GM12874 (cell line): ENCODE data around the gene FUT3.

Source experiments
- TF ChIP-seq, protein P1 (sequence below): IDR thresholded peaks from 2 replicates; pipeline ENCODE4 v1.5.1; 2011; ENCODE audit warnings: low read depth, mild to moderate bottlenecking, control low read depth, low read length, moderate library complexity; ENCODE audit not compliant: insufficient read depth

Gene FUT3

DNA sequence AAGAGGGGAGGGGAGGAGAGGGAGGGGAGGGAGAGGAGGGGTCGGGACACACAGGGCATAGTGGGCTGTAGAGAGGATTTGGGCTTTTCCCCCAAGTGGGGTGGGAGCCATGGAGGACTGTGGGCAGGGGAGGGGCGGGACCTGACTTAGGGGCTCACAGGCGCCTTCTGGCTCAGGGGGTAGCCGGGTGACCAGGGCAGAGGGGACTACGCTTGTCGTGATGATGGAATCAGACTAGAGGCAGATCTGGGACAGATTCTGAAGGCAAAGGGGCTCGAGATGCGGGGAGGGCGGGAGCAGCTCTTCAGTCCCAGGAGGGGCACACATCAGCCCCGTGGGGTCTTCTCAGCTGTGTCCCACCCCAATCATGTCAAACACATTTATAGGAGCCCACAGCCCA, 38.9 kb upstream of the FUT3 start:
- TF ChIP-seq, protein P1, sequence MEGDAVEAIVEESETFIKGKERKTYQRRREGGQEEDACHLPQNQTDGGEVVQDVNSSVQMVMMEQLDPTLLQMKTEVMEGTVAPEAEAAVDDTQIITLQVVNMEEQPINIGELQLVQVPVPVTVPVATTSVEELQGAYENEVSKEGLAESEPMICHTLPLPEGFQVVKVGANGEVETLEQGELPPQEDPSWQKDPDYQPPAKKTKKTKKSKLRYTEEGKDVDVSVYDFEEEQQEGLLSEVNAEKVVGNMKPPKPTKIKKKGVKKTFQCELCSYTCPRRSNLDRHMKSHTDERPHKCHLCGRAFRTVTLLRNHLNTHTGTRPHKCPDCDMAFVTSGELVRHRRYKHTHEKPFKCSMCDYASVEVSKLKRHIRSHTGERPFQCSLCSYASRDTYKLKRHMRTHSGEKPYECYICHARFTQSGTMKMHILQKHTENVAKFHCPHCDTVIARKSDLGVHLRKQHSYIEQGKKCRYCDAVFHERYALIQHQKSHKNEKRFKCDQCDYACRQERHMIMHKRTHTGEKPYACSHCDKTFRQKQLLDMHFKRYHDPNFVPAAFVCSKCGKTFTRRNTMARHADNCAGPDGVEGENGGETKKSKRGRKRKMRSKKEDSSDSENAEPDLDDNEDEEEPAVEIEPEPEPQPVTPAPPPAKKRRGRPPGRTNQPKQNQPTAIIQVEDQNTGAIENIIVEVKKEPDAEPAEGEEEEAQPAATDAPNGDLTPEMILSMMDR: no peak

DNA sequence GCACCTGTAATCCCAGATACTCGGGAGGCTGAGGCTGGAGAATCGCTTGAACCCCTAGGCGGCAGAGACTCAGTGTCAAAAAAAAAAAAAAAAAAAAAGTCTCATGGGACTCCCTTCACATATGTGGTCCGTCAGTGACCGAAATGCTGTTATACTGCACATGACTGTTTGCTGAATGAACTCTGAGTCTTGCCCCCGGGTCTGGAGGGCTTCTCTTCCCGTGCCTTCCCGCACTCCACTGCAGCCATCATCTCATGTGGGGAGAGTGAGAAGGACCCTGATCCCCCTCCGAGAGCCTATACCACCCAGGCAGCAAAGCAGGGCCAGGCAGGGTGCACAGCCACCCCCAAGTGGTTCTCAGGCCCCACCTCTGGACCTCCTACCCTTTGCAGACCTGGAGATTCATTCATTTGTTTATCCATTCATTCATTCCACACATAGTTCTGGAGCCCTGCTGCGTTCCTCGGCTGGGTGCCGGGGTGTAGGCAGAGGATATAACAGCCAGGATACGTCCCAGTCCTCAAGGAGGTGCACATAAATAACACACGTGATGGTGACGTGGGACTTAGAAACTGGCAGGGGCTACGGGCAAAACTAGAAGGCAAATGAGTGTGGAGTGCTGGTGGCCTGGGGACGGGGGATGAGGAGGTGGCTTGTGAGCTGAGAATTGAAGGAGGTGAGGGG, 38.2 kb upstream of the FUT3 start:
- TF ChIP-seq, protein P1: no peak

DNA sequence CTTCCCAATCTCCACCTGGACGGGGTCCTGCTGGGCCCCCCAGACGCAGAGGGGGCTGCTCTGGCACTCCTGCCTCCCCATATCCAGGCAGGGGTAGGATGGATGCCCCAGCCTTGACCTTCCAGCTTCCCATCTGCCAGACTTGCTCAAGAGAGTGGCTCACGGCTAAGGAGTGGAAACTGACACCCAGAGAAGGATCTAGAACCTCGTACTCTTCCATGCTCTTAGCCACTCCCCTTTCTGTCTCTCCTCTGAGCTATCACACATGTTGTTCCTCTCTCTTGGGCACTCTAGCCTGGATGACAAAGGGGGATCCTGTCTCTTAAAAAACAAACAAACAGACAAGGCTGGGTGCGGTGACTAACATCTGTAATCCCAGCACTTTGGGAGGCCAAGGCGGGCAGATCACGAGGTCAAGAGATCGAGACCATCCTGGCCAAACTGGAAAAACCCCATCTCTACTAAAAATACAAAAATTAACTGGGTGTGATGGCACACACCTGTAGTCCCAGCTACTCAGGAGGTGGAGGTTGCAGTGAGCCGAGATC, 31.2 kb upstream of the FUT3 start:
- TF ChIP-seq, protein P1: no peak

DNA sequence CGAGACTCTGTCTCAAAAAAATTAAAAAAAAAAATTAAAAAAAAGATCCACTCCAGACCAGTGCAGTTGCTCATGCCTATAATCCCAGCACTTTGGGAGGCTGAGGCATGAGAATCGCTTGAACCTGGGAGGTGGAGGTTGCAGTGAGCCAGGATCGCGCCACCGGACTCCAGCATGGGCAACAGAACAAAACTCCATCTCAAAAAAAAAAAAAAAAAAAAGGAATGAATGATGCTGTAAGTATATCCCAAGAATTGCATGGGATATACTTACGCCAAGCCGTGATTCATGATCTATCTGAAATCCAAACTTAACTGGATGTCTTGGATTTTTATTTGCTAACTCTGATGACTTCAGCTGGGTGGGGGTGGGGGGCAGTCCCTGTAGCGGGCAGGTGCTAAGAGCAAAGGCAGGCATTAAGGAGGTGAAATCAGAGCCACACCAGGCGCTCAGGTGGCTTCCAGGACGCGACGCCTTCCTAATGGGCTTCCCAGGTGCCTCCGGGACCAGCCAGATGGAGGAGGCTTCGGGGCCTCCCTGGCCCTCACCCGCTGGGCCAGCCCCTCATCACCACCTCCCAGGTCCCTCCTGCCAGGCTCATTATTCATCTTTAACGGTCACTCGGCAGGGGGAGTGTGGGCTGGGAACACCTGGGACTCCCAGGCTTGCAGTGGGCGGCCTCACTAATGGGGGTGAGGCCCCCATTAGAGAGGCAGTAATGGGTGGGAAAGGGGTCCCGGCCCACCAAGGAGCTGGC, 30.5 kb upstream of the FUT3 start:
- TF ChIP-seq, protein P1: no peak

DNA sequence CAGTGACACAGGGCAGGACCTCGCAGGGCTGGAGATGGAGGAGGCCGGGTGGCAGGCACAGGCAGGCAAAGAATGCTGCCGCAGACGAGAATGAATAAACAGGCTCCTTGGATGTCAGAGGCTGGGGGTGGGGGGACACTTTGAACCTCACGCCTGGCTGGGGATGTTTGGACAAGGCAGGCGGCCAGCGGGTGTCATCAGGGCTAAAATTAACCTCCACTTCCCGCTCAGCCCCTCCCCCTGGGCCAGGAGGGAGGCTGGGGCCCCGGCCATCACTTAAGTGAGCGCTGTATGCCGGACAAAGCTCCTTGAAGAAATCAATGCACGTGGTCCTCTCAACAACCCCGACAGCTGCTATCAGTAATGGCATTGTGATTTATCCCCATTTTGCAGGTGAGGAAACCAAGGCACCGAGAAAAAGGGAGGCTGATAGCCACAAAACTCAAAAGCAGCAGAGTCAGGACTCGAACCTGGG, 29.4 kb upstream of the FUT3 start:
- TF ChIP-seq, protein P1: no peak

DNA sequence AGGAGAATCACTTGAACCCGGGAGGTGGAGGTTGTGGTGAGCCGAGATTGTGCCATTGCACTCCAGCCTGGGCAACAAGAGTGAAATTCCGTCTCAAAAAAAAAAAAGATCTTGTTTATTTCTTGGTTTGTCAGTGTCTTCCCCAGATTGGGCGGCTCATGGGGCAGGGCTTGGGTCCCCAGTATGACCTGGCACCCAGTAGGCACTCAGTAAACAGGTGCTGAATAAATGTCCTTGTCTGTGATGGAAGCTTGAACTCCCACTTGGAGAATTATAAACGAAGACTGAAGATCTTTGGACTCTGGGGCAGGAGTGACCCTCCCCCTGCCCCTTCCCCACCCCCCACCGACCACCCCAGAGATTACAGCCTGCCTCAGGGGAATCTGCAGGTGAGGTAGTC, 28.9 kb upstream of the FUT3 start:
- TF ChIP-seq, protein P1: no peak

DNA sequence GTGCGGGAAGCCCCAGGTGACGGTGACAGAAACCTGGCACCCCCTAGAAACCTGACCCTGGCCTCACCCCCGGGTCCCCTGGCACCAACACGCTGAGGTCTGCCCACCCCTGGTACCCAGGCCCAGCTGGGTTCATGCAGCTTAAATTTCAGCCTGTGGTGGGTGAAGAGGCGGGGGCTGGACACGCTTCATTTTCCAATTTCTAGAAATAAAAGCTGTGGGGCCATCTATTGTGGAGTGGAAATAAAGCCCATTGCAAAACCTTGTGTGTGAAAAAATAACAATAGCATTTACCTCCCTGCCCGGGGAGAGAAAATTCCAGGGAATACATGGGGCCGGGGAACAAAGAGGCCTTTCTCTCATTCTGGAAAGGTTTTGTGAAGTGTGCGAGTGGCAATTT, 26.6 kb upstream of the FUT3 start:
- TF ChIP-seq, protein P1: no peak
